HG03575 (cell line): ENCODE measurements around the gene OPN1MW3.
"Not testable (repeated sequence)": the region's sequence is repeated elsewhere in the genome, so short reads cannot be mapped to it uniquely, and the experiment has no call there.

Source experiments
- ATAC-seq: cut with Tn5 transposase; IDR thresholded peaks from one replicate; pipeline ENCODE4 v1.9.1; 2021; ENCODE audit not compliant: unreplicated experiment, insufficient number of reproducible peaks, low FRiP score; ENCODE audit errors: extremely low read depth

OPN1MW3 gene

GRCh38 chrX:154294791-154295574 is 37.6 kb downstream of the OPN1MW3 start, which contains the start of gene TEX28:
TSS of gene TEX28 (minus strand) at chrX:154295124. CDS start at chrX:154292117, 3,007 bp downstream.
- ATAC-seq: no peak

GRCh38 chrX:154295664-154296310 is 38.4 kb downstream of the OPN1MW3 start, which contains the start of gene TKTL1:
TSS of gene TKTL1 (plus strand) at chrX:154295795. CDS start at chrX:154295860, 65 bp downstream.
- ATAC-seq: no peak

GRCh38 chrX:154296731-154297130 is 39.3 kb downstream of the OPN1MW3 start:
- no peak for ATAC-seq

- no peak for ATAC-seq
Measured at GRCh38 chrX:154298312-154298711, 40.9 kb downstream of the OPN1MW3 start.

- ATAC-seq: no peak
Measured at GRCh38 chrX:154300816-154301215, 43.4 kb downstream of the OPN1MW3 start.

GRCh38 chrX:154302998-154303397 is 45.6 kb downstream of the OPN1MW3 start:
- ATAC-seq: not testable (repeated sequence)

- ATAC-seq: no peak
Measured at GRCh38 chrX:154303476-154303875, 46.1 kb downstream of the OPN1MW3 start.

- ATAC-seq: no peak
Measured at GRCh38 chrX:154304846-154305245, 47.5 kb downstream of the OPN1MW3 start.

- ATAC-seq: no peak
Measured at GRCh38 chrX:154305541-154306205, 48.3 kb downstream of the OPN1MW3 start.

GRCh38 chrX:154307202-154307601 is 49.8 kb downstream of the OPN1MW3 start:
- no peak for ATAC-seq

- ATAC-seq: no peak
Measured at GRCh38 chrX:154308108-154308946, 50.9 kb downstream of the OPN1MW3 start.

GRCh38 chrX:154309041-154309775 is 51.8 kb downstream of the OPN1MW3 start:
- no peak for ATAC-seq

GRCh38 chrX:154310616-154311536 is 53.5 kb downstream of the OPN1MW3 start:
- ATAC-seq: no peak

- no peak for ATAC-seq
Measured at GRCh38 chrX:154312116-154312515, 54.7 kb downstream of the OPN1MW3 start.

- no peak for ATAC-seq
Measured at GRCh38 chrX:154313147-154313546, 55.8 kb downstream of the OPN1MW3 start.

- no peak for ATAC-seq
Measured at GRCh38 chrX:154315416-154315815, 58.0 kb downstream of the OPN1MW3 start.

GRCh38 chrX:154317391-154317995 is 60.1 kb downstream of the OPN1MW3 start:
- ATAC-seq: no peak
